HG02885 (cell line): ENCODE data around the gene LRMDA.
"Not testable (repeated sequence)": the region's sequence is repeated elsewhere in the genome, so short reads cannot be mapped to it uniquely, and the experiment has no call there.

Experiments
- ATAC-seq: cut with Tn5 transposase; IDR thresholded peaks from one replicate; pipeline ENCODE4 v1.9.1; 2021; ENCODE audit warnings: mild to moderate bottlenecking; ENCODE audit not compliant: unreplicated experiment, poor library complexity

Gene LRMDA

GRCh38 chr10:75599875-75600648, 168.6 kb downstream of the LRMDA start:
- ATAC-seq = no peak

- no peak for ATAC-seq
Measured at GRCh38 chr10:75600833-75601232, 169.4 kb downstream of the LRMDA start.

- no peak for ATAC-seq
Measured at GRCh38 chr10:75602341-75602740, 170.9 kb downstream of the LRMDA start.

GRCh38 chr10:75605096-75605495, 173.7 kb downstream of the LRMDA start:
- no peak for ATAC-seq

- not testable (repeated sequence) for ATAC-seq
Measured at GRCh38 chr10:75605795-75606194, 174.4 kb downstream of the LRMDA start.

- ATAC-seq = peak; percentile 46
Measured at GRCh38 chr10:75606203-75606779, 174.9 kb downstream of the LRMDA start.

GRCh38 chr10:75607576-75607975, 176.2 kb downstream of the LRMDA start:
- ATAC-seq = no peak

DNA sequence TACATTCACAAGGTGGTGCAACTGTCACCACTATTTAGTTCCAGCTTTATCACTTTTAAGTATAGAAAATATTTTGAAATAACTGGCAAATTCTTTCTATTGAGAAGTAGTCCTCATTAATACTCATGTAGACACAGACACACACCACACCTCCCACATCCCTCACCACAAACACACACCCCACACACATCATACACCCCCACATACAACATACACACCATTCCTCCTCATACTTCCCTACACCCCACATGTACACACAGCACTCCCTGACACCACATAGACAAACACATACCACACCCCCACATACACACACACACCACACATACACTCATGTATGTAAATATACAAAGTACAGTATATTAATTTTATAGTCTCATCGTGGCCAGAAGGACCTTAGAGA, 178.8 kb downstream of the LRMDA start:
- no peak for ATAC-seq

DNA sequence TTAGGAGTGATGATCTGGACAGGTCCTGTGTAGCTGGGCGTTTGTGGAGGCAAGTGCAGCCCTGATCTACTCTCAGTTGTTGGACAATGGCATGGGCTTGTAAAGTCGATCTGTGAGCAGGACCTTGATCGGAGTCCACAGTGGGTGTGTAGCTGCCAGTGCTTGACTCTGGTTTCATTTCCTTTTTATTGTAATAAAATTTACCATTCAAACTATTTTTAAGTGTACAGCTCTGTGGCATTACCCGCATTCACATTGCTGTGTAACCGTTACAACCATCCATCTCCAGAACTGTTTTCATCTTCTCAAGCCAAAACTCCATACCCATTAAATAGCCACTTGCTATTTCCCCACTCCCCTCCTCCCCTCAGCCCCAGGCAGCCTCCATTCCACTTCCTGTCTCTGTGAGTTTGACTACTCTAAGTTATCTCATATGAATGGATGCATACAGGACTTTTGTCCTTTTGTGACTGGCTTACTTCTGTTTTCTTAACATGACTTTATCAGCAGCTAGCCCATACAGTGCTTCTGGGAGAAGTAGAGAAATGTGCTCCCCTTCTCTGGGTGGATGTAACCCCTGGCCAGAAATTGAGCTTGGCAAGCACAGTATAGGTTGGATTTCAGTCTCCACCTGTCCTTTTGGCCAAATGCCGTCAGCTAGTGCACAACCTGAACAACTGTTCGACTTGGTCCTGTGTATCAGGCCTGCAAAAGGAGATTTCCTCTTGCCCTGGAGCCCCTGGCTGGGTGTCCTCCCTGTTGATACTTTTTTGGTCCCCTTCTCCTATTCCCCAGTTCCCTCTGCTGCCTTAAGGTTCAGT, 180.0 kb downstream of the LRMDA start:
- ATAC-seq = peak; percentile 43

DNA sequence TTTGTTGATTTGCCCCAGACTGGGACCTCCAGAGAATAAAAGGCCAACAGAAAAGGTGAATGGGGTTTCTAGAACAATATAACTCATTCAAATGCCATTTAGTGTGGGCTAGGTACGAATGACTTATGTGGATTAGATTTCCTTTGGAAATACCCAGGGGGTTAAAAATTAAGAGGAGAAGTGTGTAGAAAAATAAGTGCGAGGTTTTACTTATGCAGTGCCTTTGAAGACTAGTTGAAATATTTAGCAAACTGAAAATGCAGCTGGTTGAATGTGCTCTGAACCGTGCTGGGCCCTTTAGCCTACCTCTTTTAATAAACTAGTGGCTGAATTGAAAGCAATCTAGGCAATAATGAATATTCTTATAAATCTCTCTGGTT, 180.6 kb downstream of the LRMDA start:
- no peak for ATAC-seq

GRCh38 chr10:75612904-75613684, 181.7 kb downstream of the LRMDA start:
- ATAC-seq = peak; percentile 49

- ATAC-seq = no peak
Measured at GRCh38 chr10:75613685-75614504, 182.5 kb downstream of the LRMDA start.

DNA sequence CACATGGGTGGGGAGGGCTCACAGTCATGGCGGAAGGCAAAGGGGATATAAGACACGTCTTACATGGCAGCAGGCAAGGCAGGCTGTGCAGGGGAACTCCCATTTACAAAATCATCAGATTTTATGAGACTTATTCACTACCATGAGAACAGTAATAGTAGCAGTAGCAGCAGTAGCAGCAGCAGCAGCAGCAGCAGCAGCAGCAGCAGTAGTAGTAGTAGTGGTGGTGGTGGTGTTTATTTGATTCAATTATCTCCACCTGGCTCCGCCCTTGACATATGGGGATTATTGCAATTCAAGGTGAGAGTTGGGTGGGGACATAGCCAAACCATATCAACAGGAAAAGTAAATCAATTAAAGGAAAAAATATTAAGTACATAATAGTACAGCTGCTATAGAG, 184.7 kb downstream of the LRMDA start:
- ATAC-seq = no peak

DNA sequence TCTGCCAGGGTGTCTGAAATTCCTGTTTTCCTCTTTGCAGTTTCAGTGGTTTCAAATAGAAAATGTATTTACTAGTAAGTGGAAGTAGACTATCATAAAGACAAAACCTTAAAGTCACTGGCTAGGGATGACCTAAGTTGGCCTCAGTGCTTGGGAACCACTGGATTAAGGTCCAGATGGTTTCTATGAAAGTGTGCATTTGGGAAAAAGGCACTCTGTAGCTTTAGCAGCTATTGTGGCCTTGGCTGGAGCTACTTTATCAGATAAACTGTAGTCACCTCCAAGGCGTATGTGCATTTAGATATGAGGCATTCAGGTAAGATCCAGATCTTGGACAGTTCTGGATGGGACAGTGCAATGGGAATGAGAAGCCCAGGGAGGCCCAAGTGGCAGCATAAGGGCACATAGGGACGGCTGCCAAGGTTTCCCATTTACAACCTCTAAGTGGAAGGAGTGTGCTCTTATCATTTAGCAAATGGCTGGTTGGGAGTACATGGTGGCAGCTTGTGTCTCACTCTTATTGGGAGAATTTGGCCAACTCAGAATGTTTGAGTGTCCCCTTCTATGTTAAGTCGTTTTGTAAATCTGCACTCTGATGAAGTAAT, 185.6 kb downstream of the LRMDA start:
- no peak for ATAC-seq

DNA sequence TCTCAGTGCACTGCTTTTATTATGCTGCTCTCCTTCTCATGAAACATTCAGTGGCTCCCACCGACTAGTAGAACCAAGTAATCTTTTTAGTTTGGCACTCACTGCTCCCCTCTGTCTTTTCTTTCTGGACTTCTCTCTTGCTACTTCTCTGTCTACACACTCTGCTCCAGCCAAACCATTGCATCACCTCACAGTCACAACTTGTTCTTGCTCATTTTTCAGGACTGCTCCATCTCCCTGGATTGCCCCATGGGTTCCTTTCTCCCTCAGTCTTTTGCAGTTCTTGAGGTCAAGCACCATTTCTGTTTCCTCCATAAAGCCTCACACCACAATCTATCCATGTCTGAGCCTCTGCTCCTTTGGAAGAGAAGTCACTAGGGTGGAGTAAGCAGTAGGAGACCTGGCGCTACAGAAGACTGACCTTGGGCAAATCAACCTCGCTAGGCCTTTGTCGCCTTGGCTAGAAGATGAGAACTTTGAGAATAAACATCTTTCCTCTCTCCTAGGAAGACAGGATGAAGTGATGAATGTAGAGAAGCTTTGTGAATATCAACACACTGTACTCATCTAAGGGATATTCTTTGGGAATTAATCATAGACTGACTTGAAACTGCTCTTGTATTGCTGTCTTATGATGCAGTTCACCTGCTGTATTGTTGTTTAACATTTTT, 186.2 kb downstream of the LRMDA start:
- no peak for ATAC-seq

DNA sequence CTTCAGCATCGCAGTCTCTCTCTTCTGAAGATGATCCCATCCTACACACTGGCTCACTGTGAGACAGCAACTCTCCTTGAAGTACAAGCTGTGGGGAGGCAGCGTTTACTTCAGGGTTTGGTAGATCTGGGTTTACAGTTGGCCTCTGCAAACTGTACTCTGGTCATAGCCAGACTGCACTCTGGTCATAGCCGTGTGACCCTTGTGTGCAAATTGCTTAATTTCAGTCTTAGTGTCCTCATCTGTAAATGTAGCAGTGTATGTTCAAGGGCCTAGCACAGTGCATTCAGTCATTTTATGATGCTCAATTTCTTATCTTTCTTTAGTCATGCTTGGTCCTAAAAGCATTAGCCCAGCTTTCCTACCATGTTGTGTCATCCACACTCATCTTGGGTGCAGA, 188.2 kb downstream of the LRMDA start:
- ATAC-seq = no peak

DNA sequence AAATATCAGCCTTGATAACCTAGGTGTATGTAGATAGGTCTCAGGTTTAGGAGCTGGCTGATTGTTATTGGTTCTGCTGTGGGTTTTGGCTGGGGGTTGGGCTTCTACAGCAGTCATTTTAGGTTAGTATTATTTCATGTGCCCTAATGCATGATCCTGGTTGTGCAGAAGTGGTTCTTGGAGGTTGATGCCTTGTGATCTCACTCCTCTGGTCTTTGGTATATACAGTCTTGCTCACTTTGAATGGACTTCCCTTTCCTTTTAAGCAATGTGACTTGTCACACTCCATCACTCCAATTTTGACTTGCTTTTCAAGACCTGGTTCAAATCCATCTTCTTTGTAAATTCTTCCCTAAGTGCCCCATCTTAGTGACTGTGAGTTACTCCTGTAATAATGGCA, 188.9 kb downstream of the LRMDA start:
- ATAC-seq = no peak

DNA sequence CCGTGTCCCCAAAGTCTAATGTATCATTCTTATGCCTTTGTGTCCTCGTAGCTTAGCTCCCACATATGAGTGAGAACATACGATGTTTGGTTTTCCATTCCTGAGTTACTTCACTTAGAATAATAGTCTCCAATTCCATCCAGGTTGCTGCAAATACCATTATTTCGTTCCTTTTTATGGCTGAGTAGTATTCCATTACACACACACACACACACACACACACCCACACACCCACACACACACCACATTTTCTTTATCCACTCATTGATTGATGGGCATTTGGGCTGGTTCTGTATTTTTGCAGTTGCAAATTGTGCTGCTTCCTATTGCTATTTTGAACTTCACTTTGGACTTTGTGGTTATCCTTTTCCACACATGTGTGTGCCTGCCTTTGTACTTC, 189.6 kb downstream of the LRMDA start:
- not testable (repeated sequence) for ATAC-seq

GRCh38 chr10:75622503-75622902, 191.1 kb downstream of the LRMDA start:
- ATAC-seq = no peak
